GM12892 (cell line): Measurements from ENCODE around the gene CHST15.

Experiments used
- POLR2A ChIP-seq: IDR thresholded peaks from 2 replicates; pipeline ENCODE4 v1.6.1; 2011; ENCODE audit warnings: low read depth, low read length, control low read depth
- TAF1 ChIP-seq: IDR thresholded peaks from 2 replicates; pipeline ENCODE4 v1.6.1; 2011; ENCODE audit warnings: low read depth, mild to moderate bottlenecking, control low read depth, low read length, borderline replicate concordance

DNA sequence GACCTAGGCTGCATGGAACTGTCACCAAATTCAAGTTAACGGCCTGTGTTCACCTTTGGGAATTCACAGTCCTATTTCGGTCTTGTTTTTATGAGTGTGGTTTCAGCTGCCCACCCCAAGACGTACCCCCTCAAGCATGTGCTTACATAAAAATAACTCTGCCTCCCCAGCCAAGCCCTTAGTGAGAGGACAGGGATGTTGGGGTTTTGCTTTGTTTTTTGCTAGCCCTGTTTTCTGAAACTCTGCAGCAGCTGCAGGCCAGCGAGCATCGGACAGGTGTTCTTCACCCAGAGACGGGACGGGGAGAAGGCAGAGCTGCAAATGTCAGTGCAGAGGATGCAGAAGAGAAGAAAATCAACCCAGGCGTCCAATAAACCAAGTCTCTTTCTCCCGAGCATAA, 13.5 kb downstream of the CHST15 start:
- TF ChIP-seq POLR2A (no peak), TAF1 (no peak)
